WTC11 (cell line): ENCODE data around the gene SLC19A1. TPM values are rescaled to one million over a fixed set of nuclear protein-coding genes. Genes with fewer than 3 reads are reported as not detected.

Source experiments
- ATAC-seq: fragments of 200-7000 bp; cut with Tn5 transposase; 2 replicates; pipeline ENCODE4 v1.10.0; 2021; ENCODE audit warnings: mild to moderate bottlenecking, moderate library complexity
- CTCF ChIA-PET: fragments of 300-600 bp; sonication (Branson Sonifier 250); formaldehyde crosslinking; loops from one replicate; lab custom pipeline; 2021; ENCODE audit warnings: antibody characterized with exemption; lab: Charles Lee
- POLR2A ChIA-PET: fragments of 350-600 bp; sonication (Branson Sonifier 250); formaldehyde crosslinking; loops from one replicate; lab custom pipeline; 2021; ENCODE audit warnings: antibody characterized with exemption; lab: Charles Lee
- DNase-seq: peaks from one replicate; pipeline ENCODE4 v3.0.0; 2021; ENCODE audit warnings: low spot score
- H3K27ac Mint-ChIP-seq: 2 replicates; pipeline ENCODE4 v1.8.0; 2021; ENCODE audit warnings: mixed read lengths
- H3K27me3 Mint-ChIP-seq: 2 replicates; pipeline ENCODE4 v1.8.0; 2021; ENCODE audit warnings: low read depth, mild to moderate bottlenecking, moderate library complexity, mixed read lengths
- H3K36me3 Mint-ChIP-seq: 2 replicates; pipeline ENCODE4 v1.8.0; 2021; ENCODE audit warnings: mixed read lengths
- H3K4me1 Mint-ChIP-seq: 2 replicates; pipeline ENCODE4 v1.8.0; 2022; ENCODE audit warnings: mixed read lengths
- H3K4me3 Mint-ChIP-seq: 2 replicates; pipeline ENCODE4 v1.8.0; 2021; ENCODE audit warnings: mild to moderate bottlenecking, moderate library complexity, mixed read lengths
- H3K9me3 Mint-ChIP-seq: 2 replicates; pipeline ENCODE4 v1.8.0; 2021; ENCODE audit warnings: mixed read lengths
- ARID4B ChIP-seq: sonication (generic); formaldehyde crosslinking; IDR thresholded peaks from 2 replicates; pipeline ENCODE4 v1.8.0; 2023; ENCODE audit warnings: missing genetic modification reagents, mild to moderate bottlenecking, borderline replicate concordance
- ATF1 ChIP-seq: sonication (generic); formaldehyde crosslinking; IDR thresholded peaks from 2 replicates; pipeline ENCODE4 v1.8.1; 2023; ENCODE audit warnings: mild to moderate bottlenecking, moderate library complexity, missing genetic modification reagents
- CDX4 ChIP-seq: fragments of 250-450 bp; sonication (Bioruptor Pico); IDR thresholded peaks from 2 replicates; pipeline ENCODE4 v1.9.0; 2021; ENCODE audit warnings: moderate library complexity, mild to moderate bottlenecking, inconsistent platforms, borderline replicate concordance
- CREB1 ChIP-seq: sonication (generic); formaldehyde crosslinking; IDR thresholded peaks from 2 replicates; pipeline ENCODE4 v1.8.0; 2023; ENCODE audit warnings: mild to moderate bottlenecking, missing genetic modification reagents
- E2F1 ChIP-seq: sonication (generic); formaldehyde crosslinking; IDR thresholded peaks from 2 replicates; pipeline ENCODE4 v1.8.0; 2022; ENCODE audit warnings: mild to moderate bottlenecking, missing genetic modification reagents
- FOXK1 ChIP-seq: sonication (generic); formaldehyde crosslinking; IDR thresholded peaks from 2 replicates; pipeline ENCODE4 v1.8.0; 2022; ENCODE audit warnings: mild to moderate bottlenecking, moderate library complexity, missing genetic modification reagents
- NFYB ChIP-seq: sonication (generic); formaldehyde crosslinking; conservative IDR thresholded peaks from 2 replicates; pipeline ENCODE4 v1.8.0; 2022; ENCODE audit warnings: low read depth, missing genetic modification reagents
- NR1H2 ChIP-seq: sonication (generic); formaldehyde crosslinking; IDR thresholded peaks from 2 replicates; pipeline ENCODE4 v1.9.0; 2021; ENCODE audit warnings: mild to moderate bottlenecking, moderate library complexity, missing genetic modification reagents
- NR2C2 ChIP-seq: sonication (generic); formaldehyde crosslinking; IDR thresholded peaks from 2 replicates; pipeline ENCODE4 v1.8.0; 2022; ENCODE audit warnings: mild to moderate bottlenecking, missing genetic modification reagents
- STAT6 ChIP-seq: sonication (generic); formaldehyde crosslinking; conservative IDR thresholded peaks from 2 replicates; pipeline ENCODE4 v1.8.1; 2023; ENCODE audit warnings: mild to moderate bottlenecking, low read depth, missing genetic modification reagents, moderate library complexity
- TCF7 ChIP-seq: sonication (generic); formaldehyde crosslinking; IDR thresholded peaks from 2 replicates; pipeline ENCODE4 v1.8.0; 2022; ENCODE audit warnings: mild to moderate bottlenecking, low read depth, missing genetic modification reagents, moderate library complexity
- TEAD1 ChIP-seq: sonication (generic); formaldehyde crosslinking; IDR thresholded peaks from 2 replicates; pipeline ENCODE4 v1.8.0; 2022; ENCODE audit warnings: mild to moderate bottlenecking, missing genetic modification reagents
- TP53 ChIP-seq: sonication (generic); formaldehyde crosslinking; IDR thresholded peaks from 2 replicates; pipeline ENCODE4 v1.8.1; 2023; ENCODE audit warnings: mild to moderate bottlenecking, missing genetic modification reagents
- ZNF121 ChIP-seq: sonication (generic); formaldehyde crosslinking; IDR thresholded peaks from 2 replicates; pipeline ENCODE4 v1.8.0; 2023; ENCODE audit warnings: missing genetic modification reagents
- ZNF281 ChIP-seq: sonication (generic); formaldehyde crosslinking; IDR thresholded peaks from 2 replicates; pipeline ENCODE4 v1.8.0; 2023; ENCODE audit warnings: mild to moderate bottlenecking, missing genetic modification reagents
- ZNF416 ChIP-seq: fragments of 250-450 bp; sonication (Bioruptor Pico); IDR thresholded peaks from 2 replicates; pipeline ENCODE4 v1.9.0; 2021; ENCODE audit warnings: mild to moderate bottlenecking, inconsistent platforms
- total RNA-seq: library from RNA; stranded (reverse); gene quantifications from 3 replicates; pipeline ENCODE4 v1.2.3, GENCODE V29; 2021
- TF ChIP-seq, protein P1 (sequence below): sonication (generic); formaldehyde crosslinking; IDR thresholded peaks from 2 replicates; pipeline ENCODE4 v1.8.1; 2023; ENCODE audit warnings: mild to moderate bottlenecking, missing genetic modification reagents, moderate library complexity
- TF ChIP-seq, protein P2 (sequence below): fragments of 250-450 bp; sonication (Bioruptor Pico); IDR thresholded peaks from 2 replicates; pipeline ENCODE4 v1.9.0; 2021; ENCODE audit warnings: mild to moderate bottlenecking
- TF ChIP-seq, protein P3 (sequence below): fragments of 250-450 bp; sonication (Bioruptor Pico); IDR thresholded peaks from 2 replicates; pipeline ENCODE4 v2.1.2; 2022; ENCODE audit warnings: mild to moderate bottlenecking, moderate library complexity

SLC19A1 gene
- total RNA-seq, 1 experiment from 2014 or later: 29.8 TPM

GRCh38 chr21:45449658-45450422, 92.4 kb downstream of the SLC19A1 start (continued):
- TF ChIP-seq ARID4B (CRISPR knock-in tag) (no peak), NR1H2 (no peak), STAT6 (CRISPR knock-in tag) (no peak), NFYB (CRISPR knock-in tag) (no peak)

DNA sequence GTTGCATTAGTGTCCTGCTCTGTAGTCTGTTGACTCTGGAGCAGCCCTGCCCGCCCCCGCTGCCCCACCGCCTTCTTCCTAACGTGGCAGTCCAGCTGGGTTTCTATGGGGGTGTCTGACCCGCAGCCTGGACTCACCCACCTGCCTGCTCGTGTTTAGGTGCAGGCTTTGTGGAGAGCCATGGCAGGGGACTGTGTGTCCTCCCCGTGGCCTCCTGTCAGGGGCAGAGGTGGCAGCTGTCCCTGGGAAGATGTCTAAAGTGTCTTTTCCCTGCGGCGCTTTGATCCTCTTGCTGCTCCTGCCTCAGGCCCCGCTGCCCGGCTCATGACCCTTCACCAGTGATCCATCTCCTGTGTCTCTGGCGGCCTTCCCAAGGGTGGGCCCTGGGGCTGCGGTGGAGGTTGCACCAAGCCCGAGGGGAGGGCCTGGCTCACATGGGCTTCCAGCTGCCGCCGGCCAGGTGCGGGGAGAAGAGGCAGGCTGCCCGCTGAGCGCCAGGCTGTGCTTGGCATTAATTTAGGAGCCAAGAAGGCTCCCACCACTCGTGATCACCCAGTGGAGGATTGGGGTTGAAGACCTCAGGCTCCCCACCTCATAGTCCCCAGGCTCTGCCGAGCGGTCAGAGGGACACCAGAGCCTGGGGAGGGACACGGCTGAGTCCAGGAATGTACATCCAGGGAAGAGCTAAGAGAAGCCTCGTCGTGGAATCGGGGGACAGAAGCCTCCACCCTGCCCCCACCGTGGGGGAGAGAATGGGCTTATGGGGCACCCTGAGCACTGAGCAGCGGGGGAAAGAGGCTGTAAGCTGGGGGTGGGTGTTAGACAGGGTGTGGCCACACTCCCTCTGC, 93.2 kb downstream of the SLC19A1 start:
- CTCF ChIA-PET: interaction anchor here (0.9 kb wide), 1 partner anchor 9 kb away, joined by 3 read pairs; no protein-coding TSS in a partner anchor
- POLR2A ChIA-PET: no interaction called here
- DNase-seq: no peak
- TF ChIP-seq NR2C2 (CRISPR knock-in tag) (no peak), E2F1 (CRISPR knock-in tag) (no peak), ZNF121 (no peak), ZNF416 (no peak), ATF1 (no peak), FOXK1 (CRISPR knock-in tag) (no peak), TCF7 (no peak), ZNF281 (no peak), CDX4 (CRISPR knock-in tag) (no peak), TEAD1 (CRISPR knock-in tag) (no peak), CREB1 (no peak), TP53 (CRISPR knock-in tag) (no peak)
- TF ChIP-seq, protein P1, sequence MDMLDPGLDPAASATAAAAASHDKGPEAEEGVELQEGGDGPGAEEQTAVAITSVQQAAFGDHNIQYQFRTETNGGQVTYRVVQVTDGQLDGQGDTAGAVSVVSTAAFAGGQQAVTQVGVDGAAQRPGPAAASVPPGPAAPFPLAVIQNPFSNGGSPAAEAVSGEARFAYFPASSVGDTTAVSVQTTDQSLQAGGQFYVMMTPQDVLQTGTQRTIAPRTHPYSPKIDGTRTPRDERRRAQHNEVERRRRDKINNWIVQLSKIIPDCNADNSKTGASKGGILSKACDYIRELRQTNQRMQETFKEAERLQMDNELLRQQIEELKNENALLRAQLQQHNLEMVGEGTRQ (CRISPR knock-in tag): no peak
- TF ChIP-seq, protein P2, sequence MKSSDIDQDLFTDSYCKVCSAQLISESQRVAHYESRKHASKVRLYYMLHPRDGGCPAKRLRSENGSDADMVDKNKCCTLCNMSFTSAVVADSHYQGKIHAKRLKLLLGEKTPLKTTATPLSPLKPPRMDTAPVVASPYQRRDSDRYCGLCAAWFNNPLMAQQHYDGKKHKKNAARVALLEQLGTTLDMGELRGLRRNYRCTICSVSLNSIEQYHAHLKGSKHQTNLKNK: no peak
- TF ChIP-seq, protein P3, sequence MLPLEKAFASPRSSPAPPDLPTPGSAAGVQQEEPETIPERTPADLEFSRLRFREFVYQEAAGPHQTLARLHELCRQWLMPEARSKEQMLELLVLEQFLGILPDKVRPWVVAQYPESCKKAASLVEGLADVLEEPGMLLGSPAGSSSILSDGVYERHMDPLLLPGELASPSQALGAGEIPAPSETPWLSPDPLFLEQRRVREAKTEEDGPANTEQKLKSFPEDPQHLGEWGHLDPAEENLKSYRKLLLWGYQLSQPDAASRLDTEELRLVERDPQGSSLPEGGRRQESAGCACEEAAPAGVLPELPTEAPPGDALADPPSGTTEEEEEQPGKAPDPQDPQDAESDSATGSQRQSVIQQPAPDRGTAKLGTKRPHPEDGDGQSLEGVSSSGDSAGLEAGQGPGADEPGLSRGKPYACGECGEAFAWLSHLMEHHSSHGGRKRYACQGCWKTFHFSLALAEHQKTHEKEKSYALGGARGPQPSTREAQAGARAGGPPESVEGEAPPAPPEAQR (CRISPR knock-in tag): no peak

More for the DNA sequence above, 93.2 kb downstream of the SLC19A1 start:
- Mint-ChIP-seq H3K4me1 (peaks cover 3% of the 10 kb centered on the region; the same call in 1 of the 2 replicates), H3K9me3 (peaks cover 23% of the 10 kb centered on the region), H3K36me3 (peaks cover 38% of the 10 kb centered on the region), H3K4me3 (no peak overlapping the region), H3K27me3 (no peaks in the 10 kb centered on the region), H3K27ac (peak overlapping the region; percentile 78)
- no peak for ATAC-seq
